Stimulated activated naive CD4-positive, alpha-beta T cell (primary cell): ENCODE results near the gene KICS2.

Experiments
- DNase-seq, 6 experiments: peaks; one replicate each; lab custom pipeline; 2025; lab: John Stamatoyannopoulos, UW

The KICS2 gene

GRCh38 chr12:64173456-64173855 lies 48.6 kb downstream of the KICS2 start:
- no peak for DNase-seq
